Activated naive CD4-positive, alpha-beta T cell (primary cell): ENCODE measurements around the gene ENO2.

Experiments
- DNase-seq, 4 experiments: peaks; one replicate each; lab custom pipeline; 2025; lab: John Stamatoyannopoulos, UW

Gene ENO2

GRCh38 chr12:6948873-6949594, 34.7 kb downstream of the ENO2 start:
- DNase-seq = no peak

GRCh38 chr12:6950401-6950801, 36.0 kb downstream of the ENO2 start:
- DNase-seq = peak in 1 of 4 experiments; percentile 23

- peak in 2 of 4 experiments; percentile 48 to 49 for DNase-seq
These were observed 36.6 kb downstream of the ENO2 start, which contains the start of gene PTPN6 for GRCh38 chr12:6950811-6951540. Gene PTPN6 (plus strand): TSS chr12:6951356. CDS start chr12:6951513, 157 bp downstream.

GRCh38 chr12:6951551-6952120, 37.3 kb downstream of the ENO2 start:
- no peak for DNase-seq

- DNase-seq = no peak
These were observed 37.9 kb downstream of the ENO2 start for GRCh38 chr12:6952121-6952862.

GRCh38 chr12:6952863-6953441, 38.6 kb downstream of the ENO2 start:
- DNase-seq = no peak

- DNase-seq = peak in 2 of 4 experiments; percentile 37 to 42
These were observed 39.3 kb downstream of the ENO2 start for GRCh38 chr12:6953442-6954315.

GRCh38 chr12:6954316-6955107, 40.1 kb downstream of the ENO2 start:
- DNase-seq = no peak

- no peak for DNase-seq
These were observed 41.0 kb downstream of the ENO2 start for GRCh38 chr12:6955108-6956020.

GRCh38 chr12:6956021-6956727, 41.8 kb downstream of the ENO2 start:
- DNase-seq = no peak

- DNase-seq = no peak
These were observed 42.8 kb downstream of the ENO2 start for GRCh38 chr12:6957151-6957701.

GRCh38 chr12:6957741-6958608, 43.6 kb downstream of the ENO2 start:
- no peak for DNase-seq

GRCh38 chr12:6958609-6959057, 44.3 kb downstream of the ENO2 start:
- no peak for DNase-seq

- DNase-seq = peak in 2 of 4 experiments; percentile 48 to 49
These were observed 44.9 kb downstream of the ENO2 start for GRCh38 chr12:6959058-6959804.

GRCh38 chr12:6959805-6960592, 45.6 kb downstream of the ENO2 start:
- no peak for DNase-seq
